IPS DF 6.9 (cell line): ENCODE data around the gene URM1.

Experiments
- DNase-seq: peaks from one replicate; pipeline ENCODE4 v3.0.0-alpha.2; 2013; ENCODE audit warnings: low read depth, low spot score
- H3K27ac ChIP-seq: one replicate; pipeline ENCODE4 v1.5.1; 2013; ENCODE audit warnings: low read length, control low read depth
- H3K27me3 ChIP-seq: 2 replicates; pipeline ENCODE4 v1.6.1; 2013; ENCODE audit warnings: mild to moderate bottlenecking, low read length; ENCODE audit not compliant: control insufficient read depth, insufficient read depth
- H3K36me3 ChIP-seq: 2 replicates; pipeline ENCODE4 v1.6.1; 2013; ENCODE audit warnings: low read length; ENCODE audit not compliant: control insufficient read depth, insufficient read depth
- H3K4me1 ChIP-seq: 2 replicates; pipeline ENCODE4 v1.6.1; 2013; ENCODE audit warnings: low read length; ENCODE audit not compliant: control insufficient read depth, insufficient read depth
- H3K4me3 ChIP-seq: 2 replicates; pipeline ENCODE4 v1.5.1; 2013; ENCODE audit warnings: mild to moderate bottlenecking, low read length
- H3K9me3 ChIP-seq: 2 replicates; pipeline ENCODE4 v1.6.1; 2013; ENCODE audit warnings: low read length, inconsistent platforms; ENCODE audit not compliant: control insufficient read depth, insufficient read depth
- WGBS: extraction: QIAGEN DNeasy Blood & Tissue Kit; methylation state at CpG from one replicate; pipeline ENCODE4 v1.1.7; 2013; ENCODE audit warnings: mixed read lengths, missing lambda C conversion rate; ENCODE audit not compliant: insufficient read length, insufficient coverage; 5-methylcytosine and 5-hydroxymethylcytosine counted together

Gene URM1

DNA sequence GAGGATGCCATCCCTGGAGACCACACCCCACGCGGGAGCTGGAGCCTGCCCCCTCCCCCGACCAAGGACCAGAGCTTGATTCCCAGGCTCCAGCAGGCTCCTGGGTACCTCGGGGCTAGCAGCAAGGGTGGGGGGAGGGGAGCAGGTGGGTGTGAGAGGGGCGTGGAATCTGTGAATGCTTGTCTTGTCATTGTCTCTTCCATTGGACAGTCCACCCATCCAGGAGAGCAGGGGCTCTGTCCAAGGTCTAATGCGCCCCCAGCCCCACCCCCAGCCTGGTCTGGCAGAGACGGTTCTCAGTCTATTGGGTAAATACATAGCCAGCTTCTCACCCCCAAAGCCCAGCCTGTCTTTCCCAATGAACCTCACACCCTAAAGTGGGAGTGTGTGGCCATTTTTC, 22.8 kb downstream of the URM1 start:
- Histone ChIP-seq H3K4me1 (peaks cover 18% of the 10 kb centered on the region), H3K27ac (no peak overlapping the region), H3K36me3 (no peaks in the 10 kb centered on the region; the same call in 1 of the 2 replicates), H3K27me3 (peaks cover 75% of the 10 kb centered on the region), H3K4me3 (no peak overlapping the region), H3K9me3 (no peaks in the 10 kb centered on the region)
- no peak for DNase-seq
- no CpG with 5 or more reads among the region's 7 CpGs for WGBS

GRCh38 chr9:128394379-128395168, 23.4 kb downstream of the URM1 start:
- no peak overlapping the region for H3K4me3 ChIP-seq
- peaks cover 79% of the 10 kb centered on the region for H3K27me3 ChIP-seq
- no peak overlapping the region for H3K27ac ChIP-seq
- H3K9me3 ChIP-seq = no peaks in the 10 kb centered on the region
- peaks cover 18% of the 10 kb centered on the region for H3K4me1 ChIP-seq
- no peak for DNase-seq
- no CpG with 5 or more reads among the region's 9 CpGs for WGBS
- no peaks in the 10 kb centered on the region; the same call in 1 of the 2 replicates for H3K36me3 ChIP-seq

- Histone ChIP-seq H3K36me3 (no peaks in the 10 kb centered on the region; the same call in 1 of the 2 replicates), H3K27ac (no peak overlapping the region), H3K27me3 (peaks cover 72% of the 10 kb centered on the region), H3K4me3 (no peak overlapping the region), H3K9me3 (no peaks in the 10 kb centered on the region), H3K4me1 (peaks cover 9% of the 10 kb centered on the region)
- WGBS = no CpG with 5 or more reads among the region's 19 CpGs
- DNase-seq = no peak
Observed at GRCh38 chr9:128396970-128397613, 25.9 kb downstream of the URM1 start.

DNA sequence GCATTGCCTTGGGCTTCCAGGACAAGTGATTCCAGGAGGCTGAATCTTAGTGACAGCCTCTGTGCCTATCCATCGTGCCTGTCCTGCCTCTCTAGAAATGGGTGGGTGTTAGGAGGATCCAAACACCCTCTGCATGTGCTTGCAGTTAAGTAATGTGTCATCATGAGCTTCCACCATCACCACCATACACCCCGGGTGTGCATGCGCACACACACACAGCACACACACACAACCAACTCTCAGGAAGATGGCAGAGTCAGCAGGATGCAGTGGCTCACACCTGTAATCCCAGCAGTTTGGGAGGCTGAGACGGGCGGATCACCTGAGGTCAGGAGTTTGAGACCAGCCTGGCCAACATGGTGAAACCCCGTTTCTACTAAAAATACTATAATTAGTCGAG, 26.7 kb downstream of the URM1 start:
- Histone ChIP-seq H3K9me3 (no peaks in the 10 kb centered on the region), H3K27me3 (peaks cover 67% of the 10 kb centered on the region), H3K4me3 (no peak overlapping the region), H3K36me3 (no peaks in the 10 kb centered on the region), H3K4me1 (peaks cover 9% of the 10 kb centered on the region), H3K27ac (no peak overlapping the region)
- WGBS = no CpG with 5 or more reads among the region's 7 CpGs
- DNase-seq = no peak

GRCh38 chr9:128399861-128400260, 28.7 kb downstream of the URM1 start:
- Histone ChIP-seq H3K4me3 (no peak overlapping the region), H3K36me3 (no peaks in the 10 kb centered on the region), H3K4me1 (no peaks in the 10 kb centered on the region; the same call in 1 of the 2 replicates), H3K27me3 (peaks cover 59% of the 10 kb centered on the region), H3K27ac (no peak overlapping the region), H3K9me3 (no peaks in the 10 kb centered on the region)
- no CpG with 5 or more reads among the region's 3 CpGs for WGBS
- no peak for DNase-seq

GRCh38 chr9:128404560-128404959, 33.4 kb downstream of the URM1 start:
- H3K4me3 ChIP-seq = no peak overlapping the region
- WGBS = no CpG with 5 or more reads among the region's 5 CpGs
- peaks cover 8% of the 10 kb centered on the region for H3K4me1 ChIP-seq
- no peak for DNase-seq
- H3K9me3 ChIP-seq = no peaks in the 10 kb centered on the region
- no peaks in the 10 kb centered on the region for H3K36me3 ChIP-seq
- no peak overlapping the region for H3K27ac ChIP-seq
- peaks cover 61% of the 10 kb centered on the region for H3K27me3 ChIP-seq

DNA sequence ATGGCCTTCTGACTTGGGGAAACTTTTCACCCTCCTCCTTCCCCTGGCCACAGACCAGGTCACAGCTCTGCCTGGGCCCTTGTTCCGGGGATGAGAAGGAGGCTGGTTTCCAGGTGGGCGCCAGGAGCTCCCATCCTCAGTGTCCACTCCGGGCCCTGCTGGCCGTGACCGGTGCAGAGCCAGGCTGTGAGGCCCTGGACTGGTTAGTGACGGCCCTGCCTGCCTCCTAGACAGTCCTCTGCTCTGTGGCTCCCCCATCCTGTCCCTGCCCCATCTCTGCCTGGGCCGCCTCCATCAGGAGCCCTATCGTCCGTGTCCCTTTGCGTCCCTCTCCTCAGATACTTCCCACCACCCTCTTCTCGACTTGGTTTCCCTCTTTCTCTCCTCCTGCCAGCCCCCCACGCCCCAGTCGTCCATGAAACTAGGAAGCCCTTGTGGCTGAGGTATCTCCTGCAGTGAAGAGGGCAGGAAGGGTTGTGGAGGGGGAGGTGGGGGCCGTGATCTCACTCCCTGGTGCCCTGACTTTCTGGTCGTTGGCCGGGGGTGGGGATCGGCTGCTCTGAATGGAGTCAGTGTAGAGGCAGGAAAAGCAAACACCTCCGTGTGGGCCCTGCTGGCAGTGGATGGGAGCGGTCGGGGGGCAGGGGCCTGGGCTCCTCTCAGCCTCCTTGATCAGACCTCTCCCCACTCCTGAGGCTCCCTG, 34.1 kb downstream of the URM1 start:
- H3K27me3 ChIP-seq = peaks cover 61% of the 10 kb centered on the region
- no peak overlapping the region for H3K27ac ChIP-seq
- no peaks in the 10 kb centered on the region for H3K9me3 ChIP-seq
- no CpG with 5 or more reads among the region's 20 CpGs for WGBS
- no peak overlapping the region for H3K4me3 ChIP-seq
- H3K4me1 ChIP-seq = peaks cover 11% of the 10 kb centered on the region
- H3K36me3 ChIP-seq = no peaks in the 10 kb centered on the region
- no peak for DNase-seq

GRCh38 chr9:128405780-128406171, 34.6 kb downstream of the URM1 start:
- no peak for DNase-seq
- no peaks in the 10 kb centered on the region for H3K9me3 ChIP-seq
- H3K4me1 ChIP-seq = peaks cover 11% of the 10 kb centered on the region
- H3K36me3 ChIP-seq = no peaks in the 10 kb centered on the region
- peaks cover 58% of the 10 kb centered on the region for H3K27me3 ChIP-seq
- WGBS = no CpG with 5 or more reads among the region's 7 CpGs
- no peak overlapping the region for H3K4me3 ChIP-seq
- no peak overlapping the region for H3K27ac ChIP-seq

- WGBS = no CpG with 5 or more reads among the region's 9 CpGs
- Histone ChIP-seq H3K4me1 (peaks cover 11% of the 10 kb centered on the region), H3K27me3 (peaks cover 63% of the 10 kb centered on the region), H3K36me3 (no peaks in the 10 kb centered on the region), H3K4me3 (no peak overlapping the region), H3K9me3 (no peaks in the 10 kb centered on the region), H3K27ac (no peak overlapping the region)
- no peak for DNase-seq
Observed at GRCh38 chr9:128406848-128407391, 35.7 kb downstream of the URM1 start.

DNA sequence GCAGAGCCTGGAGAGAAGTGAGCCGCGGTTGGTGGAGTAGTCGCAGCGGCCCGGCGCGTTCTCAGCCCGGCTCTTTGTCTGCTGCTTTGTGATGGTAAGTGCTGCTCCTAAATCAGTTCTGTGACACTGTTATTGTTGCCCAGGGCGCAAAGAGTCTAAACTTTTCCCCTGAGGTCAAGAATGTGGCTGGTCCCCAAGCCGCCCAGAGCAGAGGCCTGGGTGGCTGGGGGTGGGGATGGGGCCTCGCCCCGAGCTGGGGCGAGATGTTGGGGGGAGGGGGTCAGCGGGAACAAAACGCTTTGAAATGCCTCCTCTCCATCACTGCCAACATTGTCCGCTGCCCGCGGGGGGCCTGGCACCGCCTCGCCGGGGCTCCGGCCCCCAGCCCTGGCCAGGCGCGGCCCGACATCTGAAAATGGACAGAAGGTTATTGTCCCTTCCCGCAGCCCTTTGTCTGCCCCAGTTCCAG, 37.8 kb downstream of the URM1 start:
- no CpG with 5 or more reads among the region's 26 CpGs for WGBS
- no peak for DNase-seq
- Histone ChIP-seq H3K9me3 (no peaks in the 10 kb centered on the region), H3K4me3 (no peak overlapping the region), H3K27me3 (peaks cover 56% of the 10 kb centered on the region), H3K27ac (no peak overlapping the region), H3K36me3 (no peaks in the 10 kb centered on the region), H3K4me1 (peaks cover 11% of the 10 kb centered on the region)
